Gastroesophageal sphincter (tissue), 4 donors: Measurements from ENCODE around the gene BRIP1. TPM values are rescaled to one million over a fixed set of nuclear protein-coding genes. Genes with fewer than 3 reads are reported as not detected.

Source experiments
- ATAC-seq: fragments of 150-250 bp; one replicate; pipeline ENCODE4 v1.9.1; 2016; ENCODE audit warnings: mild to moderate bottlenecking, moderate library complexity
- H3K27ac ChIP-seq, 4 donors: fragments of 200-600 bp; sonication (generic) in 3 of 4; 1 replicate in 3 of 4; 2 replicates in 1 of 4; pipeline ENCODE4 v1.5.1; 2016 to 2019
- H3K27me3 ChIP-seq: fragments of 200-600 bp; sonication (generic); one replicate; pipeline ENCODE4 v1.5.1; 2019
- H3K36me3 ChIP-seq, 2 donors: fragments of 200-600 bp; sonication (generic); one replicate each; pipeline ENCODE4 v1.5.1; 2019; ENCODE audit warnings: control low read depth in 1 of 2
- H3K4me1 ChIP-seq, 3 donors: fragments of 200-600 bp; sonication (generic); 1 replicate in 2 of 3; 2 replicates in 1 of 3; pipeline ENCODE4 v1.5.1; 2016 to 2019; ENCODE audit warnings: control low read depth in 2 of 3
- H3K4me3 ChIP-seq, 2 donors: fragments of 200-600 bp; sonication (generic); one replicate each; pipeline ENCODE4 v1.5.1; 2019; ENCODE audit warnings: mild to moderate bottlenecking in 1 of 2, moderate library complexity in 1 of 2
- H3K9me3 ChIP-seq, 3 donors: fragments of 200-600 bp; sonication (generic); one replicate each; pipeline ENCODE4 v1.5.1; 2017 to 2019; ENCODE audit warnings: control low read depth in 2 of 3
- EP300 ChIP-seq: sonication (generic); formaldehyde crosslinking; IDR thresholded peaks from one replicate; pipeline ENCODE4 v1.6.1; 2017; ENCODE audit warnings: antibody characterized with exemption, mild to moderate bottlenecking
- POLR2A ChIP-seq, 2 donors: fragments of 450-650 bp; IDR thresholded peaks; one replicate each; pipeline ENCODE4 v1.6.1; 2017; ENCODE audit warnings: antibody characterized with exemption in 2 of 2, mild to moderate bottlenecking in 2 of 2, moderate library complexity in 1 of 2
- POLR2AphosphoS5 ChIP-seq: sonication (generic); formaldehyde crosslinking; IDR thresholded peaks from one replicate; pipeline ENCODE4 v1.6.1; 2017; ENCODE audit warnings: antibody characterized with exemption
- WGBS, 2 donors: methylation state at CpG; one replicate each; pipeline ENCODE4 v1.1.5; 2018; ENCODE audit warnings: low coverage in 1 of 2; 5-methylcytosine and 5-hydroxymethylcytosine counted together
- total RNA-seq, 4 donors: library from RNA; depleted of rRNA; stranded (reverse); fragments of >200 nt; gene quantifications; one replicate each; pipeline ENCODE4 v1.1.0, GENCODE V29; 2016
- TF ChIP-seq, protein P1 (sequence below), 4 experiments: fragments of 200-600 bp in 2 of 4; fragments of 450-650 bp in 2 of 4; sonication (generic) in 1 of 4; IDR thresholded peaks; one replicate each; pipeline ENCODE4 v1.5.1; 2017 to 2019; ENCODE audit warnings: antibody characterized with exemption in 4 of 4, mild to moderate bottlenecking in 2 of 4, moderate library complexity in 2 of 4

Gene BRIP1
- total RNA-seq, 4 donors from 2014 or later = 0.15 to 1.1 (median 0.29) TPM

DNA sequence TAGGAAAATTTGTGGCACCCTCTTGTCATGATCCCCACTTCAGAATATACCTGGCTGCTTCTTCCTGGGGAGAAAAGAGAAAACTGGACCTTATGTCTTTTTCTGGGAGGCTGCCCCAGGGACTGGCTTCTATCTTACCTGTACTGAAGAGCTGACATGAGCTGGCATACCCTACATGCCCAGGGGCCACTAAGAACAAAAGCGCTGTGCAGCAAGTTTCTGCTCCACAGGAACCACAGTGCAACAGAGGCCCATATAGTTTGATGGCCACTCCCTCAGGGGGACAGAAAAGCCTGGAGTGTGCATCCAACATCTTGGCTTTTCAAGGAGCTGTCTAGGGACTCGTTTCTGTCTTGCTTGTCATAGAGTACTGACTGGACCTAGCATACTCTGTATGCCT lies 175.6 kb downstream of the BRIP1 start:
- Histone ChIP-seq H3K4me3 (no peak overlapping the region), H3K9me3 (no peaks in the 10 kb centered on the region), H3K27me3 (no peaks in the 10 kb centered on the region), H3K27ac (no peak overlapping the region), H3K36me3 (no peaks in the 10 kb centered on the region), H3K4me1 (no peaks in the 10 kb centered on the region)
- ATAC-seq = no peak
- TF ChIP-seq POLR2A (IDR thresholded peaks at IDR 0.05) (no peak), POLR2AphosphoS5 (no peak), EP300 (no peak)
- TF ChIP-seq, protein P1, sequence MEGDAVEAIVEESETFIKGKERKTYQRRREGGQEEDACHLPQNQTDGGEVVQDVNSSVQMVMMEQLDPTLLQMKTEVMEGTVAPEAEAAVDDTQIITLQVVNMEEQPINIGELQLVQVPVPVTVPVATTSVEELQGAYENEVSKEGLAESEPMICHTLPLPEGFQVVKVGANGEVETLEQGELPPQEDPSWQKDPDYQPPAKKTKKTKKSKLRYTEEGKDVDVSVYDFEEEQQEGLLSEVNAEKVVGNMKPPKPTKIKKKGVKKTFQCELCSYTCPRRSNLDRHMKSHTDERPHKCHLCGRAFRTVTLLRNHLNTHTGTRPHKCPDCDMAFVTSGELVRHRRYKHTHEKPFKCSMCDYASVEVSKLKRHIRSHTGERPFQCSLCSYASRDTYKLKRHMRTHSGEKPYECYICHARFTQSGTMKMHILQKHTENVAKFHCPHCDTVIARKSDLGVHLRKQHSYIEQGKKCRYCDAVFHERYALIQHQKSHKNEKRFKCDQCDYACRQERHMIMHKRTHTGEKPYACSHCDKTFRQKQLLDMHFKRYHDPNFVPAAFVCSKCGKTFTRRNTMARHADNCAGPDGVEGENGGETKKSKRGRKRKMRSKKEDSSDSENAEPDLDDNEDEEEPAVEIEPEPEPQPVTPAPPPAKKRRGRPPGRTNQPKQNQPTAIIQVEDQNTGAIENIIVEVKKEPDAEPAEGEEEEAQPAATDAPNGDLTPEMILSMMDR (IDR thresholded peaks at IDR 0.05) = no peak
- 80 to 100% methylated on average over 1 of the region's 2 CpGs for WGBS, 2 donors

DNA sequence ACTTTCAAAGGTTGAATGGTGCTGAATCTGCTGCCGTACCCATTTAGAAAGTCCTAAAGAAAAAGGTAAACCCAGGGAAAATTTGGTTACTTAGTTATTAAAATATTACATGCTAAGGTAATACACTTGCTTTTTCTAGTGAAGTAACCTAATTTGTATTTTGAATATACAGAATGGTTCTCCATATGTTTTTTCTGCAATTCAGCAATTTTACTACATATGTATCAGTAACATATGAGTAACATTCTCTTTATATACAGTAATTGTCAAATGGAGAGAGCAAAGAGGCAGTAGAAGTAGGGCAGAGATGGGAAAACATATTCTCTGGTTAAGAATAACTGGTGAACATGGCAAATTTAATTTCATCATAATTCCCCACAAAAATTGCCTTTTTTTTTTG lies 177.2 kb downstream of the BRIP1 start:
- no peak for ATAC-seq
- TF ChIP-seq EP300 (no peak), POLR2A (IDR thresholded peaks at IDR 0.05) (no peak), POLR2AphosphoS5 (no peak)
- TF ChIP-seq, protein P1 (IDR thresholded peaks at IDR 0.05) = no peak
- no peaks in the 10 kb centered on the region for H3K9me3 ChIP-seq
- no peaks in the 10 kb centered on the region for H3K27me3 ChIP-seq
- H3K27ac ChIP-seq = no peak overlapping the region
- no peaks in the 10 kb centered on the region for H3K4me1 ChIP-seq
- 100% methylated on average over 1 of the region's 1 CpG for WGBS, 2 donors
- H3K4me3 ChIP-seq = no peak overlapping the region
- H3K36me3 ChIP-seq = no peaks in the 10 kb centered on the region

DNA sequence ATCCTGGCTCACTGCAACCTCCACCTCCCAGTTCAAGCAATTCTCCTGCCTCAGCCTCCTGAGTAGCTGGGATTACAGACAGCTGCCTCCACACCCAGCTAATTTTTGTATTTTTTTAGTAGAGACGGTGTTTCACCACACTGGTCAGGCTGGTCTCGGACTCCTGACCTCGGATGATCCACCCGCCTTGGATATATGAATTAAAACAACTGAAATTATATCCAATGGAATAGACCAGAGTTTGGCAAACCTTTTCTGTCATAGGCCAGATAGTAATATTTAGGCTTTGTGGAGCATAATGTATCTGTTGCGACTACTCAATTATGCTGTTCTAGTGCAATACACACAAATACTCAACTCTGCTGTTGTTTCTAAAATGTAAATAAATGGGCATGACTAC lies 178.5 kb downstream of the BRIP1 start:
- Histone ChIP-seq H3K4me3 (no peak overlapping the region), H3K4me1 (no peaks in the 10 kb centered on the region), H3K9me3 (no peaks in the 10 kb centered on the region), H3K36me3 (no peaks in the 10 kb centered on the region), H3K27me3 (no peaks in the 10 kb centered on the region), H3K27ac (no peak overlapping the region)
- TF ChIP-seq, protein P1 (IDR thresholded peaks at IDR 0.05) = no peak
- TF ChIP-seq EP300 (no peak), POLR2A (IDR thresholded peaks at IDR 0.05) (no peak), POLR2AphosphoS5 (no peak)
- ATAC-seq = no peak
- 98 to 100% methylated on average over 5 of the region's 5 CpGs for WGBS, 2 donors

DNA sequence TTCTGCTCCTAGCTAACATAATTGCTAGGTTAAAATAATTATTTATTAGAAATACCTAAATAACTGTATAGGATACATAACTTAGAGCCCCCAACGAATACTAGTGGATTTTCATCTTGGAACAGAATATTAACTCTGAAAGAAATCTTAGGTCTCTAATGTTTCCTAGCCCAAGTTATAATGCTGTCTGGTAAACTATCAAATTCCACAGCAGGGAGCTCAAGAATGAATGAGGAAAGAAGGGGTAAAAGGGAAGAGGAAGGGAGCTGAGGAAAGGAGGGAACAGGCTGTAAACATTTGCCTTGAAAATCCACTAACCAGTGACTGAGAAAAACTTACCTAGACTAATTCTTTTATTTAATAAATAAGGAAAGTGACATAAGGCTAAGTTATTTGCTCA lies 179.2 kb downstream of the BRIP1 start:
- Histone ChIP-seq H3K4me3 (no peak overlapping the region), H3K27me3 (no peaks in the 10 kb centered on the region), H3K36me3 (no peaks in the 10 kb centered on the region), H3K27ac (no peak overlapping the region), H3K4me1 (no peaks in the 10 kb centered on the region), H3K9me3 (no peaks in the 10 kb centered on the region)
- WGBS, 2 donors = 82% methylated on average over 1 of the region's 1 CpG
- no peak for TF ChIP-seq POLR2A (IDR thresholded peaks at IDR 0.05)
- no peak for TF ChIP-seq POLR2AphosphoS5
- no peak for TF ChIP-seq EP300
- TF ChIP-seq, protein P1 (IDR thresholded peaks at IDR 0.05) = no peak
- ATAC-seq = no peak

DNA sequence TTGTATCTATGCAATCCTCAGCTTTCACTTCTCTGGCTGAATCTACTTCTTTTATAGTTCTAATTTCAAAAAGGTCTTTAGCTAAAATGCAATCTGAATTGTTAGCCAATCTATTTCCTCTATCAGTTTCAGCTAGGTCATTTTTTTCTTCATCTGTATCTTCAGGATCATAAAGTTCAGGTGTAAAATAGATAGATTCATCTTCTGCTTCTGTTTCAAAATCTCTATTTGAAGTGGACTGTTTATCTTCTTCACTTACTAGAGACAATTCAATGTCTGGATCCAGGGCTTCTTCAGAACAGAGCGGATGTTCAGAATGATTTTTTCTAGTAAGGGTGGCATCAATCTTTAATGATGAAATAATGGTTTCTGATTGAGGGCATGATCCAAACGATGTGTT lies 179.9 kb downstream of the BRIP1 start:
- 89 to 91% methylated on average over 2 of the region's 2 CpGs for WGBS, 2 donors
- Histone ChIP-seq H3K4me1 (no peaks in the 10 kb centered on the region), H3K36me3 (no peaks in the 10 kb centered on the region), H3K27me3 (no peaks in the 10 kb centered on the region), H3K4me3 (no peak overlapping the region), H3K9me3 (no peaks in the 10 kb centered on the region), H3K27ac (no peak overlapping the region)
- TF ChIP-seq POLR2AphosphoS5 = no peak
- TF ChIP-seq, protein P1 (IDR thresholded peaks at IDR 0.05) = no peak
- TF ChIP-seq EP300 = no peak
- no peak for TF ChIP-seq POLR2A (IDR thresholded peaks at IDR 0.05)
- ATAC-seq = no peak
